GM20000 (cell line): ENCODE data around the gene ANO10.

Source experiments
- DNase-seq: peaks from one replicate; pipeline ENCODE4 v3.0.0; 2012; ENCODE audit warnings: low spot score
- TF ChIP-seq, protein P1 (sequence below): IDR thresholded peaks from 2 replicates; pipeline ENCODE4 v1.5.1; 2012; ENCODE audit warnings: mild to moderate bottlenecking, control low read depth; ENCODE audit errors: extremely low read depth, missing control alignments

Gene ANO10

DNA sequence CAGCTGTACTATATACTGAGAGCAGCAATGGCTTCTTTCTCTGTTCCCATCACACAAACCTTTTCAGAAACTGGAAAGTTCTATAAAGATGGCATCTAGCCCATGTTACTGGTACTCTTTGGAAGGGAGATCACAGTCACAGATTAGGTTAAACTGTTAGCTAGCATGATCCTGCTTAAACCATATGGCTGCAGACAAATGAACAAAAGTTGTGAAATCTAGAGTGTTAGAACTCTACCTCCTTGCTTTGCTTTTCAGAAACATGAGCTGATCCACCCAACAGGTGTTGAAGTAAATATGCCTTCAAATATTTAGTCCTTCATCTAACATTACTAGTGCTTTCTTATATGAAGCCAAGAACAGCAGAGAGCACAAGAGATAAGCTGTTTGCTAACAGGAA, 232.9 kb downstream of the ANO10 start:
- DNase-seq, result no peak
- TF ChIP-seq, protein P1, sequence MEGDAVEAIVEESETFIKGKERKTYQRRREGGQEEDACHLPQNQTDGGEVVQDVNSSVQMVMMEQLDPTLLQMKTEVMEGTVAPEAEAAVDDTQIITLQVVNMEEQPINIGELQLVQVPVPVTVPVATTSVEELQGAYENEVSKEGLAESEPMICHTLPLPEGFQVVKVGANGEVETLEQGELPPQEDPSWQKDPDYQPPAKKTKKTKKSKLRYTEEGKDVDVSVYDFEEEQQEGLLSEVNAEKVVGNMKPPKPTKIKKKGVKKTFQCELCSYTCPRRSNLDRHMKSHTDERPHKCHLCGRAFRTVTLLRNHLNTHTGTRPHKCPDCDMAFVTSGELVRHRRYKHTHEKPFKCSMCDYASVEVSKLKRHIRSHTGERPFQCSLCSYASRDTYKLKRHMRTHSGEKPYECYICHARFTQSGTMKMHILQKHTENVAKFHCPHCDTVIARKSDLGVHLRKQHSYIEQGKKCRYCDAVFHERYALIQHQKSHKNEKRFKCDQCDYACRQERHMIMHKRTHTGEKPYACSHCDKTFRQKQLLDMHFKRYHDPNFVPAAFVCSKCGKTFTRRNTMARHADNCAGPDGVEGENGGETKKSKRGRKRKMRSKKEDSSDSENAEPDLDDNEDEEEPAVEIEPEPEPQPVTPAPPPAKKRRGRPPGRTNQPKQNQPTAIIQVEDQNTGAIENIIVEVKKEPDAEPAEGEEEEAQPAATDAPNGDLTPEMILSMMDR, result no peak

DNA sequence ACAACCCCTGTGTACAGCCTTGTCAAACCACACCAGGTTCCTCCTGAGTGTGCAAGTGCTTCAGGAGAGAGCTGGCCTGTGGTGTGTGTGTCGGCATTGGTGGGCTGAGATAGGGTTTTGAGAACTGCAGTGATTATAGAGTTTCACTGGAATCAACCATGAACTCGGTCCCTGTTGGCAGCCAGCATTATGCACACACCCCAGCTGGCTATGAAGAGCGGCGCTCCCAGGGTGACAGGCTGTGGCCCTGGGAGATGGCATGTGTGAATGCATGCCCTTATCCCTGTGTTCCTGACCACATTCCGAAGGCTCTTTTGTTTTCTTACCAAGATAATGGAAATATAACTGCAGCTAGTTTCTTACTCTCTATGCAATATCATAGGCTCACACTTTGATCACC, 233.6 kb downstream of the ANO10 start:
- TF ChIP-seq, protein P1, result no peak
- DNase-seq, result no peak

DNA sequence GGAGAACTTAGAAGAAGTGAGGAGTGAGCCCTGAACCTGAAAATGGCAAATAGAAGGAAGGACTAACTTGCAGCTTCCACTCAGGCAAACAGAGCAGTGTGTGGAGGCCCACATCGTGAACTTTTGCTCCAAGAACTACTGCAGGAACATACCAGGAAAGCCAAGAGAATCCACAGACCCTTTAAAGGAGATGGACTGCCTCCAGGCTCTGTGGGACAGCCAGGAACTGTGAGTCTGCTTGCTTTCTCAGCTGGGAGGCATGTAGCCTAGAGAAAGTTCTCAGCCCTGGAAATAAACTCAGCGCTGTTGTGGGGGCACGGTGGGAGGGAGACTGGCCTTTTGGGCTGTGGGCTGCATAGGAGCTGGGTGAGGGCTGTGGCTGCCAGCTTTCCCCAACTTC, 242.5 kb downstream of the ANO10 start:
- DNase-seq, result no peak
- TF ChIP-seq, protein P1, result no peak

DNA sequence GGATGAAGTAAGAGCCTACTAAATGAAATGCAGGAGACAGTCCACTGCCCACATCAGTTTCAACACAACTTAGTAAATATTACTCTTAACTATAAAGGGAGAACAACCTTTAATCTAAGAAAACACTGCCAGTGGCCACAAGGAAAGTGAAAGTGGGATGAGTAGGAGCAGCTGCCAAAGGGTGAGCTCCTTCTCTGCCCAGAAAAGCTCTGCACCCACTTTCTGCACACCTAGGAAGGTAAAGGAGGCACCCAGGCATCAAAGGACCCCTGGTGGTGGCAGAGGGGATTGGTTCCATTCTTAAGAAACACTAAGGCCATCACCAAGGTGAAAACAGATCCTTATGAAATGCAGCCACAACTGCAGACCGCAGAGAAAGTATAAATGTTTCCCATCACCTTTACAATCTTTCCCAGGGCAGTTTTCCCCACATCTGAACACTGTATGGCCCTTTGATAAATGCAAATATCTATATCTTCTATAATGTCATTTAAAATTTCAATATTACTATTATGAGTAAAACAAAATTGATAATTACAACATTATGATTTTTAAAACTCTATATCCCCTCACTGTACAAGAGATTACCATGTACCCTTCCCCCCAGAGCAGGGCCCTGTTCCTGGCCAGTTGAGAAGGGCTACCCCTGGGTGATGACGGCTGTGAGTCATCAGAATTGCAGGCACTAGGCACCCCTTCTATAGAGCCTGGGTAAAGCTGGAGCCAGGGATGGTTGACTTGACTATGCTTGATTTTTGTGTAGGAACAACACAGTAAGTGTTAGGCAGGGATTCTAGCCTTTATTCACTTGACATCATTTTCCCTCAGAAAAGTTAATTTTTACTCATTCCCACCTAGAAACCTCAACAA, 243.5 kb downstream of the ANO10 start:
- TF ChIP-seq, protein P1, result peak; percentile 35
- peak; percentile 73 for DNase-seq

DNA sequence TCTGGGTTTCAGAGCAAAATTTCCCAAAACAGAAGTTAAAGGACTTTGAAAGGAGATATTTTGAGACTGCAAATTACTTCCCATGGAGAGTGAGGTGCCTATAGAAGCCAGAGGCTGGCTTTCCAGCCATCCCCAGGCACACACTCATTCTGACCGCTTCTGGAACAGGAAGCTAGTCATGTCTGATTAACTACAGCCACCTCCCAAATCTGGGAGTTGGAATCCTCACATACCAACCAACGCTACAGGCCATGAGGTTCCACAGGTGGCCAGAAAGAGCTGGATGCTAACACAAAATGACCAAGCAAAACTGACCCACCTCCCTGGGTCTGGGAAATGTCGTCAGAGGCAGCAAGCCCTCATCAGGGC, 248.3 kb downstream of the ANO10 start:
- no peak for DNase-seq
- TF ChIP-seq, protein P1, result no peak

DNA sequence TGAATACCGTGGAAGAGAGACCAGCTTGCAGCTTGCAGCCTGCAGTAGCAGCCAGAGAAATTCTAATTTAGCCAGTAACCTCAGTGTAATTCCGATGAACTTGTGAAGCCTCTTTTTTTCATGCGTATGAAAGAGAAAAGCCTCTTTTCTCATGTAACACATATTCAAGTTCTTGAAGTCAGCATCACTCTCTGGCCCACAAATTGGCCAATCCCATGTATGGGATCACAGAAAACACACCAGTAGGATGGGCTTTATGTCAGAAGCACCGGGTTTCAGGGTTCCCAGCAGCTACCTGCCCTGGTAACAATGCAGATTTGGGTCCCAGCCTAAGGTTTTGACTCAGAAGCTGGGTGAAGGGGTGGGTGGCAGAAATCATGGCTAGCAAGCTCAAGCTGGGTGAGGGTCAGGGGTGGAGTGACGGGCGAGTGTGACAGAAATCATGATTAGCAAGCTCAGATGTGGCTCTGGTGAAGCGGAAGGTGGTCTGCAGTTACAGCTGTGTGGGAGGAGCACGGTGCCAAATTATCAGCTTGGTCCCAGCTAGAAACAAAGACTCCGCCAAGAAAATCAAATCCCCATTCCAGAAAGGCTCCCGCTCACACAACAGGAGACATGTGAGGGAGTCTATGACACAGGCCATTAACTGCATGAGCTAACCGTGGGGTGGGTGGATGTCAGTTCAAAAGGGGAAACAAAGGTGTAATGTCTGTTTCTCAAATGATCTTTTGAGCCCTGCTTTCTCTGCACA, 248.8 kb downstream of the ANO10 start:
- DNase-seq, result no peak
- TF ChIP-seq, protein P1, result no peak

DNA sequence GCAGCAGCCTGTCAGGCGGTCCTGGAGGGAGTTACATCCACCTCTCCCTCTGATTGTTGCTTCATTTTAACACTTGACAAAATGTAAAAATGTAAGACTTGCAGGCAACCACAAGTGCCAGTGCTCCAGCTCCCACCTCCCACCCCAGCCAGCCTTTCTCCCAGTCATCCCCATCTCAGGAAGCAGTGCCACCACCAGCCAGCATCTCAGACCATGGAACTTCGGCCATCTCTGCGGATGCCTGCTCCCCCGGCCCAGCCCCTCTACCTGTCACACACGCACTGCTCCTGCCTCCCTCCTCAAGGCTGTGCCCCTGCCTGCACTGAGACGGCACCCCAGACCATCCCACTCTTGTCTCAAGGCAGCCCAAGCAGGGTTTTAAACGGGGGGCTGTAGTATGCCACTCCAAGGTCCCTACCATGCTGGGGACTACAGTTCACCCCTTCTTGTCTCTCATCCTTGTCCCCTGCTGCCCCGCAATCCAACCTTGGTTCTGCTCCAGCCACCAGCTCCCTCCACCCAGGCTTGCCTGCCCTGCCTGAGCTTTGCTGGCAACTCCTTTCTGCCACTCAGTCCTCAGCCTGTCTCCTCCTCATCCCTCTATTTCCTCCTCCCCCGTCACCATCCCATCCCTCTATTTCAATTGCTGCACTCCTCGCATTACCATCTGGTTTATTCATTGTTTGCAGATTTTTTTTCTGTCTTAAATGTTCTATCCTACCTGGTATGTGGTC, 249.6 kb downstream of the ANO10 start:
- DNase-seq, result no peak
- TF ChIP-seq, protein P1, result no peak
